Stromal cell of bone marrow (primary cell): ENCODE measurements around the gene TREML1.
"Not testable (repeated sequence)": the region's sequence is repeated elsewhere in the genome, so short reads cannot be mapped to it uniquely, and the experiment has no call there.

Experiments
- DNase-seq: peaks from one replicate; pipeline ENCODE4 v3.0.0-alpha.2; 2012; ENCODE audit warnings: low read depth

TREML1 gene

GRCh38 chr6:41147917-41148316 lies 6.2 kb downstream of the TREML1 start:
- DNase-seq: no peak

GRCh38 chr6:41136911-41137310 lies 17.2 kb downstream of the TREML1 start:
- DNase-seq: no peak

GRCh38 chr6:41135062-41135832 lies 18.9 kb downstream of the TREML1 start:
- DNase-seq: no peak

GRCh38 chr6:41132254-41132653 lies 21.9 kb downstream of the TREML1 start:
- no peak for DNase-seq

GRCh38 chr6:41125282-41125681 lies 28.9 kb downstream of the TREML1 start:
- DNase-seq: no peak

- no peak for DNase-seq
These were observed 31.2 kb downstream of the TREML1 start for GRCh38 chr6:41122918-41123317.

GRCh38 chr6:41122373-41122772 lies 31.8 kb downstream of the TREML1 start:
- DNase-seq: peak; percentile 2

- no peak for DNase-seq
These were observed 34.1 kb downstream of the TREML1 start for GRCh38 chr6:41120058-41120457.

GRCh38 chr6:41119508-41119907 lies 34.6 kb downstream of the TREML1 start:
- no peak for DNase-seq

GRCh38 chr6:41115027-41115426 lies 39.1 kb downstream of the TREML1 start:
- not testable (repeated sequence) for DNase-seq

- no peak for DNase-seq
These were observed 43.1 kb downstream of the TREML1 start for GRCh38 chr6:41111017-41111416.

- no peak for DNase-seq
These were observed 50.3 kb downstream of the TREML1 start for GRCh38 chr6:41103847-41104246.

GRCh38 chr6:41100871-41101287 lies 53.3 kb downstream of the TREML1 start:
- no peak for DNase-seq
